K562 (cell line): Measurements from ENCODE around the gene CALML6. TPM values are rescaled to one million over a fixed set of nuclear protein-coding genes. Genes with fewer than 3 reads are reported as not detected.

ENCODE experiments used
- DACH1 ChIP-seq: fragments of 450-650 bp; IDR thresholded peaks from 2 replicates; pipeline ENCODE4 v1.6.1; 2018; ENCODE audit not compliant: partially characterized antibody
- EWSR1 ChIP-seq: fragments of 450-650 bp; IDR thresholded peaks from 2 replicates; pipeline ENCODE4 v1.6.1; 2018; ENCODE audit warnings: borderline replicate concordance, mild to moderate bottlenecking, low read depth, moderate library complexity; ENCODE audit not compliant: partially characterized antibody
- GABPB2 ChIP-seq: fragments of 250-450 bp; sonication (Bioruptor Pico); conservative IDR thresholded peaks from 2 replicates; pipeline ENCODE4 v1.5.1; 2021; ENCODE audit warnings: mild to moderate bottlenecking
- GATA2 ChIP-seq: sonication (generic); formaldehyde crosslinking; IDR thresholded peaks from 2 replicates; pipeline ENCODE4 v1.4.0; 2020; ENCODE audit warnings: mild to moderate bottlenecking, missing genetic modification reagents
- HDAC6 ChIP-seq: IDR thresholded peaks from 2 replicates; pipeline ENCODE4 v1.6.1; 2012; ENCODE audit warnings: low read depth, mild to moderate bottlenecking, control low read depth, inconsistent platforms, low read length, moderate library complexity
- KLF1 ChIP-seq: fragments of 450-650 bp; IDR thresholded peaks from 2 replicates; pipeline ENCODE4 v1.6.1; 2016; ENCODE audit warnings: missing genetic modification characterization, missing compliant biosample characterization
- KLF10 ChIP-seq: fragments of 250-450 bp; sonication (Bioruptor Pico); IDR thresholded peaks from 2 replicates; pipeline ENCODE4 v1.6.1; 2021; ENCODE audit warnings: matching md5 sums
- NCOA1 ChIP-seq: fragments of 450-650 bp; IDR thresholded peaks from 2 replicates; pipeline ENCODE4 v1.6.1; 2016; ENCODE audit warnings: low read depth
- NCOR1 ChIP-seq: fragments of 450-650 bp; IDR thresholded peaks from 2 replicates; pipeline ENCODE4 v1.6.1; 2016; ENCODE audit warnings: mild to moderate bottlenecking, moderate library complexity
- SIX5 ChIP-seq, 2 experiments: IDR thresholded peaks; 2 replicates each; pipeline ENCODE4 v1.6.1; 2011; ENCODE audit warnings: low read length in 2 of 2, borderline replicate concordance in 1 of 2, low read depth in 1 of 2, mild to moderate bottlenecking in 1 of 2, moderate library complexity in 1 of 2; ENCODE audit not compliant: insufficient read depth in 1 of 2
- SRF ChIP-seq, 2 experiments: fragments of 250-450, 450-650 bp in 1 of 2; sonication (Bioruptor Pico) in 1 of 2; sonication (generic) in 1 of 2; formaldehyde crosslinking; IDR thresholded peaks; 2 replicates each; pipeline versions ENCODE4 v1.5.0 to v1.5.1; 2020 to 2022; ENCODE audit warnings: mild to moderate bottlenecking in 1 of 2, missing genetic modification reagents in 1 of 2
- ZBED1 ChIP-seq: IDR thresholded peaks from 2 replicates; pipeline ENCODE4 v1.6.1; 2014
- ZNF121 ChIP-seq: sonication (generic); formaldehyde crosslinking; conservative IDR thresholded peaks from 2 replicates; pipeline ENCODE4 v1.8.0; 2022; ENCODE audit warnings: missing genetic modification reagents
- ZNF57 ChIP-seq: fragments of 450-650 bp; formaldehyde crosslinking; IDR thresholded peaks from 2 replicates; pipeline ENCODE4 v1.4.0; 2020; ENCODE audit warnings: mild to moderate bottlenecking, moderate library complexity
- polyA plus RNA-seq, 8 experiments: library from polyadenylated mRNA; depleted of rRNA in 4 of 8; stranded (reverse) in 5 of 8; unstranded in 3 of 8; fragments of >200 nt; fragmentation: Nextera tagmentation in 2 of 8; fragmentation: Illumina TruSeq in 1 of 8; extraction: Ambion mirVana in 2 of 8; extraction: Trizol in 1 of 8; gene quantifications; 2 replicates each; pipeline versions ENCODE4 v1.2.1 to v1.2.3, GENCODE V29; 2011 to 2014; ENCODE audit warnings: inconsistent platforms in 1 of 8, missing spikeins in 1 of 8
- total RNA-seq, 7 experiments: library from RNA; depleted of rRNA in 6 of 7; stranded (reverse); fragments of >200 nt in 6 of 7; fragmentation: Illumina TruSeq in 2 of 7; extraction: Trizol in 2 of 7; gene quantifications; 2 replicates each; pipeline versions ENCODE4 v1.2.1 to v1.2.3, GENCODE V29; 2011 to 2021; ENCODE audit warnings: low replicate concordance in 1 of 7
- TF ChIP-seq, protein P1 (sequence below): fragments of 450-650 bp; formaldehyde crosslinking; IDR thresholded peaks from 2 replicates; pipeline ENCODE4 v1.4.0; 2022; ENCODE audit warnings: missing genetic modification characterization
- TF ChIP-seq, protein P2 (sequence below): fragments of 250-450 bp; sonication (Bioruptor Pico); IDR thresholded peaks from 2 replicates; pipeline ENCODE4 v1.5.0; 2020; ENCODE audit warnings: mild to moderate bottlenecking
- TF ChIP-seq, protein P3 (sequence below): sonication (generic); formaldehyde crosslinking; IDR thresholded peaks from 2 replicates; pipeline ENCODE4 v1.8.1; 2023; ENCODE audit warnings: mild to moderate bottlenecking, missing genetic modification reagents
- TF ChIP-seq, protein P4 (sequence below): fragments of 250-450 bp; sonication (Bioruptor Pico); IDR thresholded peaks from 2 replicates; pipeline ENCODE4 v1.5.0; 2020; ENCODE audit warnings: mild to moderate bottlenecking, borderline replicate concordance
- TF ChIP-seq, protein P5 (sequence below): fragments of 450-650 bp; IDR thresholded peaks from 2 replicates; pipeline ENCODE4 v1.6.1; 2017; ENCODE audit warnings: mild to moderate bottlenecking, moderate library complexity

The CALML6 gene
- total and polyA plus RNA-seq, 9 of the 15 experiments (the other 6 are each of a cell fraction or from before 2014, with no cell fraction given): 0.14 TPM; not detected in 8

DNA sequence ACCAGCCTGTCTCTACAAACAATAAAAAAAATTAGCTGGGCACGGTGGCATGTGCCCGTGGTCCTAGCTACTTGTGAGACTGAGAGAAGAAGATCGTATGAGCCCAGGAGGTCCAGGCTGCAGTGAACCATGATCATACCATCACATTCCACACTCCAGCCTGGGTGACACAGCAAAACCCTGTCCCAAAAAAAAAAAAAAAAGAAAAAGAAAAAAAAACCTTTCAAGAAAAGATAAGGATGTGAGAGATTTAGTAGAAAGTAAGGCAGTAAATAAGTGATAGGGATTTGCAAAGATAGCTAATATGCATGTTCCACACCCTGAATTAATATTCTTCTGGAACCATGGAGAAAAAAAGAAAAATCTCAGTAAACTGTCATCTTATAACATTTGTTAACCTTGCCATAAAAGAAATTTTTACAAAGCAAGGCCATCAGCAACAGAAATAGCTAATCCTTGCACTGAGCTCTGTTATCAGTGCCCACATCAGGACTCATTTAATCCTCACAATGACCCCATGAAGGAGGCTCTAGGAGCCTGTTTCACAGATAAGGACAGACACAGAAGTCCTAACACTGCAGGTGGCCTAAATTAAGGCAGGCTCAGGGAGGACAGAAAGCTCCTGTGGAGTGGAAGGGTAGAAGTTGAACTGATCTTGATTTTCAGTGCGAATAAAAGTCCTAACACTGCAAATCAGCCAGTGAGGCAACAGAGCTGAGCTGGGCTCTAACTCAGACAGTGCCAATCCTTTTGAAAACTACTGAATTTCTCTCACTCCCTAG is 31.8 kb upstream of the CALML6 start (continued):
- TF ChIP-seq ZNF57 (CRISPR knock-in tag): no peak
- TF ChIP-seq ZBED1: no peak
- TF ChIP-seq NCOR1: peak; percentile 88
- TF ChIP-seq, protein P1, sequence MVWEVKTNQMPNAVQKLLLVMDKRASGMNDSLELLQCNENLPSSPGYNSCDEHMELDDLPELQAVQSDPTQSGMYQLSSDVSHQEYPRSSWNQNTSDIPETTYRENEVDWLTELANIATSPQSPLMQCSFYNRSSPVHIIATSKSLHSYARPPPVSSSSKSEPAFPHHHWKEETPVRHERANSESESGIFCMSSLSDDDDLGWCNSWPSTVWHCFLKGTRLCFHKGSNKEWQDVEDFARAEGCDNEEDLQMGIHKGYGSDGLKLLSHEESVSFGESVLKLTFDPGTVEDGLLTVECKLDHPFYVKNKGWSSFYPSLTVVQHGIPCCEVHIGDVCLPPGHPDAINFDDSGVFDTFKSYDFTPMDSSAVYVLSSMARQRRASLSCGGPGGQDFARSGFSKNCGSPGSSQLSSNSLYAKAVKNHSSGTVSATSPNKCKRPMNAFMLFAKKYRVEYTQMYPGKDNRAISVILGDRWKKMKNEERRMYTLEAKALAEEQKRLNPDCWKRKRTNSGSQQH (CRISPR knock-in tag): no peak
- TF ChIP-seq ZNF121 (CRISPR knock-in tag): no peak
- no peak for TF ChIP-seq KLF10 (CRISPR knock-in tag)
- TF ChIP-seq, protein P2, sequence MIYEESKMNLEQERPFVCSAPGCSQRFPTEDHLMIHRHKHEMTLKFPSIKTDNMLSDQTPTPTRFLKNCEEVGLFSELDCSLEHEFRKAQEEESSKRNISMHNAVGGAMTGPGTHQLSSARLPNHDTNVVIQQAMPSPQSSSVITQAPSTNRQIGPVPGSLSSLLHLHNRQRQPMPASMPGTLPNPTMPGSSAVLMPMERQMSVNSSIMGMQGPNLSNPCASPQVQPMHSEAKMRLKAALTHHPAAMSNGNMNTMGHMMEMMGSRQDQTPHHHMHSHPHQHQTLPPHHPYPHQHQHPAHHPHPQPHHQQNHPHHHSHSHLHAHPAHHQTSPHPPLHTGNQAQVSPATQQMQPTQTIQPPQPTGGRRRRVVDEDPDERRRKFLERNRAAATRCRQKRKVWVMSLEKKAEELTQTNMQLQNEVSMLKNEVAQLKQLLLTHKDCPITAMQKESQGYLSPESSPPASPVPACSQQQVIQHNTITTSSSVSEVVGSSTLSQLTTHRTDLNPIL (CRISPR knock-in tag): no peak
- TF ChIP-seq EWSR1: no peak
- peak; percentile 30 for TF ChIP-seq DACH1
- TF ChIP-seq GATA2: peak; percentile 91
- TF ChIP-seq HDAC6: no peak
- TF ChIP-seq NCOA1: peak; percentile 61
- TF ChIP-seq SIX5 (IDR thresholded peaks at IDR 0.05; ENCODE audit: borderline replicate concordance in 1 of 2, insufficient read depth in 1 of 2, low read depth in 1 of 2, low read length in 2 of 2): no peak
- TF ChIP-seq, protein P3, sequence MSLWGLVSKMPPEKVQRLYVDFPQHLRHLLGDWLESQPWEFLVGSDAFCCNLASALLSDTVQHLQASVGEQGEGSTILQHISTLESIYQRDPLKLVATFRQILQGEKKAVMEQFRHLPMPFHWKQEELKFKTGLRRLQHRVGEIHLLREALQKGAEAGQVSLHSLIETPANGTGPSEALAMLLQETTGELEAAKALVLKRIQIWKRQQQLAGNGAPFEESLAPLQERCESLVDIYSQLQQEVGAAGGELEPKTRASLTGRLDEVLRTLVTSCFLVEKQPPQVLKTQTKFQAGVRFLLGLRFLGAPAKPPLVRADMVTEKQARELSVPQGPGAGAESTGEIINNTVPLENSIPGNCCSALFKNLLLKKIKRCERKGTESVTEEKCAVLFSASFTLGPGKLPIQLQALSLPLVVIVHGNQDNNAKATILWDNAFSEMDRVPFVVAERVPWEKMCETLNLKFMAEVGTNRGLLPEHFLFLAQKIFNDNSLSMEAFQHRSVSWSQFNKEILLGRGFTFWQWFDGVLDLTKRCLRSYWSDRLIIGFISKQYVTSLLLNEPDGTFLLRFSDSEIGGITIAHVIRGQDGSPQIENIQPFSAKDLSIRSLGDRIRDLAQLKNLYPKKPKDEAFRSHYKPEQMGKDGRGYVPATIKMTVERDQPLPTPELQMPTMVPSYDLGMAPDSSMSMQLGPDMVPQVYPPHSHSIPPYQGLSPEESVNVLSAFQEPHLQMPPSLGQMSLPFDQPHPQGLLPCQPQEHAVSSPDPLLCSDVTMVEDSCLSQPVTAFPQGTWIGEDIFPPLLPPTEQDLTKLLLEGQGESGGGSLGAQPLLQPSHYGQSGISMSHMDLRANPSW (CRISPR knock-in tag): no peak
- TF ChIP-seq GABPB2 (CRISPR knock-in tag): no peak
- TF ChIP-seq, protein P4, sequence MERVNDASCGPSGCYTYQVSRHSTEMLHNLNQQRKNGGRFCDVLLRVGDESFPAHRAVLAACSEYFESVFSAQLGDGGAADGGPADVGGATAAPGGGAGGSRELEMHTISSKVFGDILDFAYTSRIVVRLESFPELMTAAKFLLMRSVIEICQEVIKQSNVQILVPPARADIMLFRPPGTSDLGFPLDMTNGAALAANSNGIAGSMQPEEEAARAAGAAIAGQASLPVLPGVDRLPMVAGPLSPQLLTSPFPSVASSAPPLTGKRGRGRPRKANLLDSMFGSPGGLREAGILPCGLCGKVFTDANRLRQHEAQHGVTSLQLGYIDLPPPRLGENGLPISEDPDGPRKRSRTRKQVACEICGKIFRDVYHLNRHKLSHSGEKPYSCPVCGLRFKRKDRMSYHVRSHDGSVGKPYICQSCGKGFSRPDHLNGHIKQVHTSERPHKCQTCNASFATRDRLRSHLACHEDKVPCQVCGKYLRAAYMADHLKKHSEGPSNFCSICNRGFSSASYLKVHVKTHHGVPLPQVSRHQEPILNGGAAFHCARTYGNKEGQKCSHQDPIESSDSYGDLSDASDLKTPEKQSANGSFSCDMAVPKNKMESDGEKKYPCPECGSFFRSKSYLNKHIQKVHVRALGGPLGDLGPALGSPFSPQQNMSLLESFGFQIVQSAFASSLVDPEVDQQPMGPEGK (CRISPR knock-in tag): no peak
- TF ChIP-seq KLF1 (tag): no peak
- TF ChIP-seq, protein P5, sequence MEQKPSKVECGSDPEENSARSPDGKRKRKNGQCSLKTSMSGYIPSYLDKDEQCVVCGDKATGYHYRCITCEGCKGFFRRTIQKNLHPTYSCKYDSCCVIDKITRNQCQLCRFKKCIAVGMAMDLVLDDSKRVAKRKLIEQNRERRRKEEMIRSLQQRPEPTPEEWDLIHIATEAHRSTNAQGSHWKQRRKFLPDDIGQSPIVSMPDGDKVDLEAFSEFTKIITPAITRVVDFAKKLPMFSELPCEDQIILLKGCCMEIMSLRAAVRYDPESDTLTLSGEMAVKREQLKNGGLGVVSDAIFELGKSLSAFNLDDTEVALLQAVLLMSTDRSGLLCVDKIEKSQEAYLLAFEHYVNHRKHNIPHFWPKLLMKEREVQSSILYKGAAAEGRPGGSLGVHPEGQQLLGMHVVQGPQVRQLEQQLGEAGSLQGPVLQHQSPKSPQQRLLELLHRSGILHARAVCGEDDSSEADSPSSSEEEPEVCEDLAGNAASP: no peak
- TF ChIP-seq SRF (CRISPR knock-in tag; IDR thresholded peaks at IDR 0.05): peak in 1 of 2 experiments; percentile 69; a peak in 2 of 4 replicates
